KG1 (cell line): ENCODE results near the gene CDCP1.
A peak's percentile ranks its signal among the peaks of the same experiment; 100 is the strongest.
"Not testable (repeated sequence)": the region's sequence is repeated elsewhere in the genome, so short reads cannot be mapped to it uniquely, and the experiment has no call there.

Experiments
- DNase-seq: peaks from one replicate; lab custom pipeline; 2025; lab: John Stamatoyannopoulos, UW

Gene CDCP1

GRCh38 chr3:45170096-45170495 lies 23.9 kb upstream of the CDCP1 start:
- DNase-seq = no peak

- DNase-seq = no peak
Measured at GRCh38 chr3:45169125-45169904, 23.1 kb upstream of the CDCP1 start.

GRCh38 chr3:45168451-45168850 lies 22.3 kb upstream of the CDCP1 start:
- no peak for DNase-seq

- DNase-seq = peak; percentile 75
Measured at GRCh38 chr3:45167011-45167911, 21.1 kb upstream of the CDCP1 start.

- DNase-seq = no peak
Measured at GRCh38 chr3:45166321-45166879, 20.2 kb upstream of the CDCP1 start.

- no peak for DNase-seq
Measured at GRCh38 chr3:45165497-45166283, 19.5 kb upstream of the CDCP1 start.

- DNase-seq = no peak
Measured at GRCh38 chr3:45164056-45164455, 17.9 kb upstream of the CDCP1 start.

- DNase-seq = no peak
Measured at GRCh38 chr3:45163481-45163880, 17.3 kb upstream of the CDCP1 start.

GRCh38 chr3:45154641-45155147 lies 8.5 kb upstream of the CDCP1 start:
- no peak for DNase-seq

- no peak for DNase-seq
Measured at GRCh38 chr3:45153658-45154437, 7.7 kb upstream of the CDCP1 start.

GRCh38 chr3:45152307-45152706 lies 6.1 kb upstream of the CDCP1 start:
- DNase-seq = no peak

- DNase-seq = no peak
Measured at GRCh38 chr3:45151100-45151499, 4.9 kb upstream of the CDCP1 start.

GRCh38 chr3:45148921-45149320 lies 2.7 kb upstream of the CDCP1 start:
- no peak for DNase-seq

- DNase-seq = no peak
Measured at GRCh38 chr3:45145223-45145622, 955 bp downstream of the CDCP1 start.

GRCh38 chr3:45143673-45144671 lies 2.2 kb downstream of the CDCP1 start:
- DNase-seq = no peak

- not testable (repeated sequence) for DNase-seq
Measured at GRCh38 chr3:45140770-45141155, 5.4 kb downstream of the CDCP1 start.

- DNase-seq = no peak
Measured at GRCh38 chr3:45140141-45140769, 5.9 kb downstream of the CDCP1 start.

GRCh38 chr3:45139372-45140140 lies 6.6 kb downstream of the CDCP1 start:
- no peak for DNase-seq
